Gastrocnemius medialis (tissue), 4 donors: ENCODE results near the gene CORO6. TPM values are rescaled to one million over a fixed set of nuclear protein-coding genes. Genes with fewer than 3 reads are reported as not detected.

Experiments used
- ATAC-seq, 2 donors: fragments of 150-250 bp; one replicate each; pipeline ENCODE4 v1.9.1; 2016
- DNase-seq, 2 donors: peaks; one replicate each; pipeline ENCODE4 v3.0.0-alpha.2; 2019
- H3K27ac ChIP-seq, 4 donors: fragments of 200-600 bp; sonication (generic); 1 replicate in 1 of 4; 2 replicates in 3 of 4; pipeline ENCODE4 v1.5.1; 2016 to 2018; ENCODE audit warnings: mild to moderate bottlenecking in 2 of 4, moderate library complexity in 1 of 4
- H3K27me3 ChIP-seq, 3 donors: fragments of 200-600 bp; sonication (generic) in 2 of 3; 1 replicate in 1 of 3; 2 replicates in 2 of 3; pipeline versions ENCODE4 v1.5.1 to v1.6.0; 2016 to 2019; ENCODE audit warnings: mild to moderate bottlenecking in 1 of 3, moderate library complexity in 1 of 3
- H3K36me3 ChIP-seq, 2 donors: fragments of 200-600 bp; sonication (generic) in 1 of 2; one replicate each; pipeline ENCODE4 v1.5.1; 2017 to 2018
- H3K4me1 ChIP-seq, 2 donors: fragments of 200-600 bp; sonication (generic) in 1 of 2; one replicate each; pipeline ENCODE4 v1.5.1; 2016 to 2017; ENCODE audit warnings: mild to moderate bottlenecking in 2 of 2
- H3K4me3 ChIP-seq, 4 donors: fragments of 200-600 bp; sonication (generic) in 3 of 4; 1 replicate in 1 of 4; 2 replicates in 3 of 4; pipeline ENCODE4 v1.5.1; 2016 to 2019; ENCODE audit warnings: mild to moderate bottlenecking in 2 of 4
- H3K9me3 ChIP-seq, 3 donors: fragments of 200-600 bp; sonication (generic) in 2 of 3; 1 replicate in 1 of 3; 2 replicates in 2 of 3; pipeline ENCODE4 v1.5.1; 2016 to 2019
- CTCF ChIP-seq, 5 experiments: fragments of 450-650 bp in 3 of 5; fragments of 200-600 bp in 2 of 5; sonication (generic) in 2 of 5; IDR thresholded peaks in 4 of 5; conservative IDR thresholded peaks in 1 of 5; 1 replicate in 4 of 5; 2 replicates in 1 of 5; pipeline ENCODE4 v1.5.1; 2016 to 2019; ENCODE audit warnings: antibody characterized with exemption in 5 of 5, mild to moderate bottlenecking in 3 of 5, moderate library complexity in 3 of 5
- POLR2A ChIP-seq, 2 donors: fragments of 450-650 bp; IDR thresholded peaks; one replicate each; pipeline ENCODE4 v1.6.1; 2017; ENCODE audit warnings: antibody characterized with exemption in 2 of 2, mild to moderate bottlenecking in 2 of 2, moderate library complexity in 2 of 2
- in situ Hi-C, 4 donors: fragments of 200-750 bp; cut with MboI; loops; one replicate each; pipeline versions ENCODE4 v1.15.0 to v1.8.0; 2017; ENCODE audit warnings: low sequenced_read_pairs in 4 of 4
- intact Hi-C: fragments of 100-400 bp; cut with DNase I; formaldehyde crosslinking; loops from one replicate; pipeline ENCODE4 v1.15.1; 2023; ENCODE audit warnings: low total_unique reads
- total RNA-seq, 4 donors: library from RNA; depleted of rRNA; stranded (reverse); fragments of >200 nt; gene quantifications; one replicate each; pipeline versions ENCODE4 v1.1.0 to v1.2.3, GENCODE V29; 2016

The CORO6 gene
- total RNA-seq, 4 donors from 2014 or later = 409 to 694 (median 563) TPM

GRCh38 chr17:29665481-29665810, 42.7 kb upstream of the CORO6 start:
- no peak for ATAC-seq
- no peak for TF ChIP-seq CTCF (IDR thresholded peaks at IDR 0.05 in 4 of 5, conservative IDR thresholded peaks at IDR 0.05 in 1 of 5)
- TF ChIP-seq POLR2A (IDR thresholded peaks at IDR 0.05) = no peak
- in situ Hi-C loops (no loop called here), intact Hi-C loops (no loop called here)
- Histone ChIP-seq H3K4me3 (no peak overlapping the region), H3K36me3 (peaks cover 0 to 62% of the 10 kb centered on the region in 2 donors), H3K9me3 (no peaks in the 10 kb centered on the region), H3K27ac (peak overlapping the region; percentile 97 to 100 (median 98)), H3K27me3 (no peaks in the 10 kb centered on the region), H3K4me1 (peaks cover 57 to 63% of the 10 kb centered on the region in 2 donors)
- DNase-seq = no peak

- TF ChIP-seq POLR2A (IDR thresholded peaks at IDR 0.05) (no peak), CTCF (IDR thresholded peaks at IDR 0.05 in 4 of 5, conservative IDR thresholded peaks at IDR 0.05 in 1 of 5) (no peak)
- in situ Hi-C loops (no loop called here), intact Hi-C loops (no loop called here)
- ATAC-seq = peak; percentile 41 to 63
- H3K27ac ChIP-seq = peak overlapping the region; percentile 97 to 100 (median 98)
- H3K4me1 ChIP-seq = peaks cover 60 to 63% of the 10 kb centered on the region in 2 donors
- H3K9me3 ChIP-seq = no peaks in the 10 kb centered on the region
- H3K4me3 ChIP-seq = no peak overlapping the region
- no peaks in the 10 kb centered on the region for H3K27me3 ChIP-seq
- no peak for DNase-seq
- peaks cover 0 to 62% of the 10 kb centered on the region in 2 donors for H3K36me3 ChIP-seq
Observed at GRCh38 chr17:29664743-29665480, 42.2 kb upstream of the CORO6 start.

GRCh38 chr17:29663155-29663554, 40.4 kb upstream of the CORO6 start:
- no peaks in the 10 kb centered on the region for H3K27me3 ChIP-seq
- H3K27ac ChIP-seq = peak overlapping the region; percentile 97 to 100 (median 98)
- in situ Hi-C loops = no loop called here
- intact Hi-C loops = no loop called here
- H3K4me1 ChIP-seq = peaks cover 56 to 69% of the 10 kb centered on the region in 2 donors
- no peak for TF ChIP-seq POLR2A (IDR thresholded peaks at IDR 0.05)
- no peak for TF ChIP-seq CTCF (IDR thresholded peaks at IDR 0.05 in 4 of 5, conservative IDR thresholded peaks at IDR 0.05 in 1 of 5)
- H3K4me3 ChIP-seq = no peak overlapping the region
- H3K9me3 ChIP-seq = no peaks in the 10 kb centered on the region
- H3K36me3 ChIP-seq = peaks cover 0 to 56% of the 10 kb centered on the region in 2 donors
- DNase-seq (peak; percentile 60 to 78), ATAC-seq (peak; percentile 75 to 78)

GRCh38 chr17:29661213-29661612, 38.5 kb upstream of the CORO6 start:
- Histone ChIP-seq H3K9me3 (no peaks in the 10 kb centered on the region), H3K27me3 (no peaks in the 10 kb centered on the region), H3K36me3 (peaks cover 0 to 47% of the 10 kb centered on the region in 2 donors), H3K4me3 (no peak overlapping the region), H3K4me1 (peaks cover 50 to 68% of the 10 kb centered on the region in 2 donors), H3K27ac (peak overlapping the region; percentile 97 to 100 (median 98))
- intact Hi-C loops = no loop called here
- peak; percentile 29 to 60 for ATAC-seq
- in situ Hi-C loops = no loop called here
- no peak for TF ChIP-seq POLR2A (IDR thresholded peaks at IDR 0.05)
- no peak for TF ChIP-seq CTCF (IDR thresholded peaks at IDR 0.05 in 4 of 5, conservative IDR thresholded peaks at IDR 0.05 in 1 of 5)
- DNase-seq = no peak
